ENCODE measurements around the gene PRKCQ.

PRKCQ gene

GRCh38 chr10:6497620-6498019, 82.5 kb downstream of the PRKCQ start:
- no peaks in the 10 kb centered on the region for H3K9me3 ChIP-seq (ENCODE audit: low read length)
- H3K27ac ChIP-seq (ENCODE audit: low read depth, low read length, poor library complexity, severe bottlenecking): no peak overlapping the region
- no peaks in the 10 kb centered on the region for H3K9me2 ChIP-seq (ENCODE audit: low read depth, low read length)
- H3K27me3 ChIP-seq (ENCODE audit: insufficient read depth, low read length): no peaks in the 10 kb centered on the region
- H3K79me2 ChIP-seq (ENCODE audit: insufficient read depth, low read length): no peaks in the 10 kb centered on the region
- no peak overlapping the region for H3K4me2 ChIP-seq (ENCODE audit: low read length)
- H2AFZ ChIP-seq (ENCODE audit: low read length): no peak overlapping the region
- H3K36me3 ChIP-seq (ENCODE audit: insufficient read depth, low read length): no peaks in the 10 kb centered on the region
- no peaks in the 10 kb centered on the region for H4K20me1 ChIP-seq (ENCODE audit: insufficient read depth, low read length)
- TF ChIP-seq EZH2 (IDR thresholded peaks at IDR 0.05; ENCODE audit: borderline replicate concordance, low read length): no peak
- H3K4me1 ChIP-seq (ENCODE audit: insufficient read depth, low read length, severe bottlenecking): no peaks in the 10 kb centered on the region
- no peak overlapping the region for H3K9ac ChIP-seq (ENCODE audit: low read length)
- H3K4me3 ChIP-seq (ENCODE audit: low read depth, low read length, poor library complexity, severe bottlenecking): no peak overlapping the region
- no peaks in the 10 kb centered on the region for H3F3A ChIP-seq (ENCODE audit: insufficient read depth, low read length)

- Histone ChIP-seq H3K4me3 (ENCODE audit: low read depth, low read length, poor library complexity, severe bottlenecking) (no peak overlapping the region), H3K27ac (ENCODE audit: low read depth, low read length, poor library complexity, severe bottlenecking) (no peak overlapping the region)
These were observed 85.0 kb downstream of the PRKCQ start for GRCh38 chr10:6494936-6495592.

GRCh38 chr10:6494442-6494819, 85.6 kb downstream of the PRKCQ start:
- H3K9me2 ChIP-seq (ENCODE audit: low read depth, low read length): no peaks in the 10 kb centered on the region
- H3K4me3 ChIP-seq (ENCODE audit: low read depth, low read length, poor library complexity, severe bottlenecking): no peak overlapping the region
- no peak overlapping the region for H3K9ac ChIP-seq (ENCODE audit: low read length)
- no peak overlapping the region for H3K27ac ChIP-seq (ENCODE audit: low read depth, low read length, poor library complexity, severe bottlenecking)
- no peaks in the 10 kb centered on the region for H4K20me1 ChIP-seq (ENCODE audit: insufficient read depth, low read length)
- no peak for TF ChIP-seq EZH2 (IDR thresholded peaks at IDR 0.05; ENCODE audit: borderline replicate concordance, low read length)
- no peak for TF ChIP-seq CTCF (IDR thresholded peaks at IDR 0.05; ENCODE audit: low read length)
- no peaks in the 10 kb centered on the region for H3K9me3 ChIP-seq (ENCODE audit: low read length)
- no peak overlapping the region for H3K4me2 ChIP-seq (ENCODE audit: low read length)
- no peaks in the 10 kb centered on the region for H3K4me1 ChIP-seq (ENCODE audit: insufficient read depth, low read length, severe bottlenecking)
- H3K36me3 ChIP-seq (ENCODE audit: insufficient read depth, low read length): no peaks in the 10 kb centered on the region
- H3F3A ChIP-seq (ENCODE audit: insufficient read depth, low read length): no peaks in the 10 kb centered on the region
- H3K27me3 ChIP-seq (ENCODE audit: insufficient read depth, low read length): no peaks in the 10 kb centered on the region
- no peak overlapping the region for H2AFZ ChIP-seq (ENCODE audit: low read length)
- no peaks in the 10 kb centered on the region for H3K79me2 ChIP-seq (ENCODE audit: insufficient read depth, low read length)

More at GRCh38 chr10:6494936-6495592, 85.0 kb downstream of the PRKCQ start:
- no peaks in the 10 kb centered on the region for H3K9me3 ChIP-seq (ENCODE audit: low read length)
- H3K4me2 ChIP-seq (ENCODE audit: low read length): no peak overlapping the region
- no peaks in the 10 kb centered on the region for H3K9me2 ChIP-seq (ENCODE audit: low read depth, low read length)
- H3F3A ChIP-seq (ENCODE audit: insufficient read depth, low read length): no peaks in the 10 kb centered on the region
- TF ChIP-seq CTCF (IDR thresholded peaks at IDR 0.05; ENCODE audit: low read length): no peak
- no peak for TF ChIP-seq EZH2 (IDR thresholded peaks at IDR 0.05; ENCODE audit: borderline replicate concordance, low read length)
- no peaks in the 10 kb centered on the region for H3K79me2 ChIP-seq (ENCODE audit: insufficient read depth, low read length)
- no peaks in the 10 kb centered on the region for H4K20me1 ChIP-seq (ENCODE audit: insufficient read depth, low read length)
- H3K4me1 ChIP-seq (ENCODE audit: insufficient read depth, low read length, severe bottlenecking): no peaks in the 10 kb centered on the region
- no peaks in the 10 kb centered on the region for H3K27me3 ChIP-seq (ENCODE audit: insufficient read depth, low read length)
- H2AFZ ChIP-seq (ENCODE audit: low read length): no peak overlapping the region
- H3K9ac ChIP-seq (ENCODE audit: low read length): no peak overlapping the region
- H3K36me3 ChIP-seq (ENCODE audit: insufficient read depth, low read length): no peaks in the 10 kb centered on the region
